Measurements from ENCODE around the gene TDRD1. TPM values are rescaled to one million over a fixed set of nuclear protein-coding genes. Genes with fewer than 3 reads are reported as not detected.
A peak's percentile ranks its signal among the peaks of the same experiment; 100 is the strongest.
"Not testable (repeated sequence)": the region's sequence is repeated elsewhere in the genome, so short reads cannot be mapped to it uniquely, and the experiment has no call there.

Gene TDRD1
- under 1 TPM; 0.20 to 0.31 TPM for total RNA-seq

DNA sequence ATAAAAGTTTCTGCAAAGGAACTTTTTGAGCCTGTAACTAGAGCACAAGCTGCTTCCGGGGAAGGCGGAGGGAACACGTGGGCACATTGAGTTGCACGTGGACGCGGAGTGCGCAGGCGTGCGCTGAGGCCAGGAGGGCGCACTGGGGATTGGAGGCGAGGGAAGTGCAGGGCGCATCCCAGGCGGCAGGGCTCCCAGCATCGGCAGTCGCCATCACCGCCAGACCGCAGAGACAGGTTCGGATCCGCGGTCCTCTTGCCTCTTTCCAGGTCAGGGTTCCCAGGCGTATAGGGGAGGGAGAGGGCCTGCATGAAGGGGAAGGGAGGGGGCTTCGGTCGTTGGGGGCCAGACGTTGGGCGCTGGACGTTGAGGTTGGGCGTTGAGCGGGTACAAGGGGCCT is at the start of gene TDRD1:
TSS of gene TDRD1 (plus strand) at position 206 of the 400 bp plus-strand sequence. CDS start 8,479 bp downstream, outside the sequence.
- H3K36me3 Mint-ChIP-seq: peaks cover 0 to 6% of the 10 kb centered on the region in 2 donors
- H3K9me3 Mint-ChIP-seq: no peaks in the 10 kb centered on the region
- DNase-seq (ENCODE audit: low spot score in 2 of 2) (no peak), ATAC-seq (no peak)
- H3K27ac Mint-ChIP-seq: no peak within 1 kb of the TSS

GRCh38 chr10:114131094-114131493 is 48.1 kb upstream of the TDRD1 start:
- Mint-ChIP-seq H3K36me3 (peaks cover 0 to 11% of the 10 kb centered on the region in 2 donors), H3K9me3 (no peaks in the 10 kb centered on the region), H3K27ac (no peak overlapping the region)

DNA sequence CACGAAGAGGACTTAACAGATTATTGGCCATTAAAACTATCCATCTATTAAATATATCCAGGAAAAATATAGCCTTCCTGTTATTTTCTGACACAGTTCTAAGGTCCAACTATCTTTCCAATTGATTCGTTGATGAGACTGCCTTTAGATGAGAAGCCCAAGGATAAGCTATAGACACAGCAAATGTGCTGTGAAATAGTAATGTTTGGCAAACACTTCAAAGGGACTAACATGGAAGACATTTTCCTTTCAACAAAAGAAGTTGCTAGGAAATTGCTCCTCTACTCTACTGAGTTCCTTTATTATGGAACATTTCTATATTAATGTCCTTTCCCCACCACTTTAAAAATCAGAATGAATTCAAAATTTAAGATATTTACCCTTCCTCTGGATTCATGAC is 43.7 kb upstream of the TDRD1 start:
- no peaks in the 10 kb centered on the region for H3K9me3 Mint-ChIP-seq
- ATAC-seq: no peak
- H3K36me3 Mint-ChIP-seq: peaks cover 0 to 12% of the 10 kb centered on the region in 2 donors
- DNase-seq (ENCODE audit: low spot score in 2 of 2): no peak
- H3K27ac Mint-ChIP-seq: no peak overlapping the region

More at GRCh38 chr10:114131094-114131493, 48.1 kb upstream of the TDRD1 start:
- ATAC-seq (no peak), DNase-seq (ENCODE audit: low spot score in 2 of 2) (no peak)

GRCh38 chr10:114138581-114138980 is 40.6 kb upstream of the TDRD1 start:
- H3K36me3 Mint-ChIP-seq: peaks cover 0 to 6% of the 10 kb centered on the region in 2 donors
- ATAC-seq: no peak
- H3K27ac Mint-ChIP-seq: no peak overlapping the region
- no peaks in the 10 kb centered on the region for H3K9me3 Mint-ChIP-seq
- DNase-seq (ENCODE audit: low spot score in 2 of 2): no peak

DNA sequence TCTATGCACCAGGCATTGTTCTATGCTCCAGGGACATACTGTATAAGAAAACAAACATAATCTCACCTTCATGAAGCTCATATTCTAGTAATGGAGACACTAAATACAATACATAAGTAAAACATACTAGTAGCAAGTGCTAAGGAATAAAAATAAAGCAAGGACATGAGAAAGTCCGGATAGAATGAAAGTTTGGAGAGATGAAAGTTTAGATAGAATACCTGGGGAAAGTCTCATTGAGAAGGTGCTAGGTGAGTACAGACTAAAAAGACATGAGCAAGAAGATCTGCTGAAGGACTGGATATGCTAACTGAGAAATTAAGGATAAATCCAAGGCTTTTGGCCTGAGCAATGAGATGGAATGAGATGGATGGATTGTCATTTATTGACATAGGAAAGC is 39.1 kb upstream of the TDRD1 start:
- H3K36me3 Mint-ChIP-seq: peaks cover 0 to 6% of the 10 kb centered on the region in 2 donors
- H3K9me3 Mint-ChIP-seq: no peaks in the 10 kb centered on the region
- H3K27ac Mint-ChIP-seq: no peak overlapping the region
- ATAC-seq (no peak), DNase-seq (ENCODE audit: low spot score in 2 of 2) (no peak)

DNA sequence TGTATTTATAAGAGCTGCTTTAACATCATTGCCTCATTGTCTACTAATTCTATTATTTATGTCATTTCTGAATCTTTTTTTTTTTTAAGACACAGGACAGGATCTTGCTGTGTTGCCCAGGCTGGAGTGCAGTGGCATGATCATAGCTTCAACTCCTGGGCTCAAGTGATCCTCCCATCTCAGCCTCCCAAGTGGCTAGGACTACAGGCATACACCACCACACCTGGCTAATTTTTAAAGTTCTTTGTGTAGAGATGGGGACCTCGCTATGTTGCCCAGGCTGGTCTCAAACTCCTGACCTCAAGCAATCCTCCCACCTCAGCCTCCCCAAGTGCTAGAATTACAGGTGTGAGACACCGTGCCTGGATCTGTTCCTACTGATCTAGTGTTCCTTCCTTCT is 38.3 kb upstream of the TDRD1 start:
- not testable (repeated sequence) for H3K36me3 Mint-ChIP-seq; ATAC-seq; DNase-seq (ENCODE audit: low spot score in 2 of 2); H3K9me3 Mint-ChIP-seq; H3K27ac Mint-ChIP-seq

- ATAC-seq (no peak), DNase-seq (ENCODE audit: low spot score in 2 of 2) (no peak)
- Mint-ChIP-seq H3K27ac (no peak overlapping the region), H3K9me3 (no peaks in the 10 kb centered on the region), H3K36me3 (peaks cover 0 to 11% of the 10 kb centered on the region in 2 donors)
Observed at GRCh38 chr10:114142018-114142417, 37.1 kb upstream of the TDRD1 start.

DNA sequence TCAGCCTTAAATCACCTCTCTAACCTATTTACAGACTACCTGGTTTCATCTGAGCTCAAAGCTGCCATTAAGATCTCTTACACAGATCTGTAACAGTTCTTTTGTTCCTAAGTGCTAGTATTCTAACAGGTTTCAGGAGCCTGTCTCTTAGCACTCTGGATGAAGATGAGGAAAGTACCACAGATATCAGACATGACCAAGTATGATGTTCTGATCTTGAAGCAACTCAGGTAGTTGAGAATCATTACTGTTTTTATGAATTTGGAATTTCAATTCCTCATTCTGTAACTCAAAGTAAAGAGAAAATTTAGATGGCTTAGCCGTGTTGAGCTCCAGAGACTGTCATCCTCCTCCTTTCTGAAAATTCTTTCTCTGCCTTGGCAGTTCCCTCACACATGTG is 36.0 kb upstream of the TDRD1 start:
- no peaks in the 10 kb centered on the region for H3K9me3 Mint-ChIP-seq
- no peak for ATAC-seq
- peaks cover 8 to 21% of the 10 kb centered on the region in 2 donors for H3K36me3 Mint-ChIP-seq
- no peak overlapping the region for H3K27ac Mint-ChIP-seq
- no peak for DNase-seq (ENCODE audit: low spot score in 2 of 2)

- not testable (repeated sequence) for H3K27ac Mint-ChIP-seq; H3K9me3 Mint-ChIP-seq; ATAC-seq; DNase-seq (ENCODE audit: low spot score in 2 of 2)
- H3K36me3 Mint-ChIP-seq: peaks cover 10 to 15% of the 10 kb centered on the region in 2 donors
Observed at GRCh38 chr10:114149476-114149875, 29.7 kb upstream of the TDRD1 start.

DNA sequence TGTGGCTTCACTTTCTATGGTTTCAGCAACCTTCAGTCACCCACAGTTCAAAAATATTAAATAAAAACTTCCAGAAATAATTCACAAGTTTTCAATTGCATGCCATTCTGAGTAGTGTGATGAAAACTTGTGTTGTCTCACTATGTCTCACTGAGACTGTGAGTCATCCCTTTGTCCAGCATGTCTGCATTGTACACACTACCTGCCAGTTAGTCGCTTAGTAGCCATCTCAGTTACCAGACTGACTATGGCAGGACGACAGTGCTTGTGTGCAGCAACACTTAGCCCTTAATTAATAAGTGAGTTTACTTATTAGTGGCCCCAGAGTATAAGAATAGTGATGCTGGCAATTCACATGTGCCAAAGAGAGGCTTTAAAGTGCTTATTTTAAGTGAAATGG is 27.7 kb upstream of the TDRD1 start:
- H3K27ac Mint-ChIP-seq: no peak overlapping the region
- H3K36me3 Mint-ChIP-seq: peaks cover 10 to 14% of the 10 kb centered on the region in 2 donors
- DNase-seq (ENCODE audit: low spot score in 2 of 2): no peak
- ATAC-seq: peak; percentile 78 to 95
- H3K9me3 Mint-ChIP-seq: no peaks in the 10 kb centered on the region

DNA sequence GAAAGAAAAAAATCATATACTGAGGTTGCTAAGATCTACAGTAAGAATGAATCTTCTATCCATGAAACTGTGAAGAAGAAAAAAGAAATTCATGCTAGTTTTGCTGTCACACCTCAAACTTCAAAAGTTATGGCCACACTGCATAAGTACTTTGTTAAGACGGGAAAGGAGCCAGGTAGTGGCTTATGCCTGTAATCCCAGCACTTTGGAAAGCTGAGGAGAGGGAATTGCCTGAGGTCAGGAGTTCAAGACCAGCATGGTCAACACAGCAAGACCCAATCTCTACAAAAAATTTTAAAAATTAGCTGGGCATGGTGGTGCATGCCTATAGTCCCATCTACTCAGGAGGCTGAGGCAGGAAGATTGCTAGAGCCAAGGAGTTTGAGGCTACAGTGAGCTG is 27.3 kb upstream of the TDRD1 start:
- peaks cover 10 to 14% of the 10 kb centered on the region in 2 donors for H3K36me3 Mint-ChIP-seq
- no peaks in the 10 kb centered on the region for H3K9me3 Mint-ChIP-seq
- H3K27ac Mint-ChIP-seq: no peak overlapping the region
- no peak for ATAC-seq
- DNase-seq (ENCODE audit: low spot score in 2 of 2): no peak

- Mint-ChIP-seq H3K36me3 (peaks cover 3 to 10% of the 10 kb centered on the region in 2 donors), H3K9me3 (no peaks in the 10 kb centered on the region), H3K27ac (no peak overlapping the region)
- DNase-seq (ENCODE audit: low spot score in 2 of 2) (no peak), ATAC-seq (no peak)
Observed at GRCh38 chr10:114157912-114158311, 21.2 kb upstream of the TDRD1 start.

DNA sequence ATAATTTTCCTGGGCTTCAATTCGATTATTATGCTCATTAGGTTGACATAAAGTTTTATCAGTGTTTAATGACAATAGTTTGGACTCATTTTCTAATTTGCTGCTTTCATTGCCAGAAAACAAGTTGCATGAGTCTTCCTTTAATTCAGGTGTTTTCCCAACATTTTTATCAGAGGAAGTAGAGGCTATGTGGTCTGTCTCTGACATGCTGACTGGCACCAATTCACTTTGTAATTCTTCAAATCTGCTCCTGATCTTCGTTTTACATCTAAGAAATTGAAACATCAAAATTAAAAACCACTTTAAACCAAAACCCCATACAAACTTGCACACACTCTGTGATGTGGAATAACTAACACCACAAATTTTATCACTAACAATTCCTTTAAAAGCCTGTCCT is 16.1 kb upstream of the TDRD1 start:
- H3K36me3 Mint-ChIP-seq: peaks cover 8 to 18% of the 10 kb centered on the region in 2 donors
- ATAC-seq: no peak
- peak overlapping the region in 1 of 2 donors; percentile 3 for H3K27ac Mint-ChIP-seq
- DNase-seq (ENCODE audit: low spot score in 2 of 2): no peak
- peaks cover 0 to 5% of the 10 kb centered on the region in 2 donors for H3K9me3 Mint-ChIP-seq

- H3K9me3 Mint-ChIP-seq: peaks cover 0 to 5% of the 10 kb centered on the region in 2 donors
- ATAC-seq (no peak), DNase-seq (ENCODE audit: low spot score in 2 of 2) (no peak)
- peaks cover 15 to 34% of the 10 kb centered on the region in 2 donors for H3K36me3 Mint-ChIP-seq
- peak overlapping the region in 1 of 2 donors; percentile 26 for H3K27ac Mint-ChIP-seq
Observed at GRCh38 chr10:114166043-114166442, 13.1 kb upstream of the TDRD1 start.

- ATAC-seq (no peak), DNase-seq (ENCODE audit: low spot score in 2 of 2) (no peak)
- Mint-ChIP-seq H3K36me3 (peaks cover 15 to 34% of the 10 kb centered on the region in 2 donors), H3K27ac (peak overlapping the region in 1 of 2 donors; percentile 26), H3K9me3 (peaks cover 0 to 5% of the 10 kb centered on the region in 2 donors)
Observed at GRCh38 chr10:114166494-114166893, 12.7 kb upstream of the TDRD1 start.

GRCh38 chr10:114167985-114168384 is 11.2 kb upstream of the TDRD1 start:
- Mint-ChIP-seq H3K27ac (no peak overlapping the region), H3K9me3 (peaks cover 0 to 5% of the 10 kb centered on the region in 2 donors), H3K36me3 (peaks cover 12 to 30% of the 10 kb centered on the region in 2 donors)
- DNase-seq (ENCODE audit: low spot score in 2 of 2) (no peak), ATAC-seq (peak; percentile 41 to 55)

DNA sequence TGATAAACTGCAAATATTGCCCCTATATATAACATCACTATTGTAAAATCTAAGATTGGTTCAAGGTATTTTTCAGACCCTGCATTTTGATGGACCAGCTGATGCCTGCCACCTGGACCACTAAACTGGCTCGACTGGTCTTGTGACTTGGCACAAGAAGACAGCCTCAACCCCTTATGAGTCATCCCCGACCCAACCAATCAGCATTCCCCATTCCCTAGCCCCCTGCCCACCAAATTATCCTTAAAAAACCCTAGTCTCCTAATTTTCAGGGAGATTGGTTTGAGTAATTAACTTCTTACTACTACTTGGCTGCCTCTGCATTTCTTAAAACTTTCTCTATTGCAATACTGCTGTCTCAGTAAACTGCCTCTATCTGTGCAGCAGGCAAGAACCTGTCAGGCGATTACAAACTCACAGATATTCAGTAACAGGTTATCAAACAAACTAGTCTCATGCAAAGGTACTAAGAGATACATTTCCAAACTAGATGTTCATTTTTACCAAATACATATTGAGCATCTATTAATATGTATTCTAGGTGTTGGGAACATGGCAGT is 10.6 kb upstream of the TDRD1 start:
- H3K9me3 Mint-ChIP-seq: peaks cover 0 to 5% of the 10 kb centered on the region in 2 donors
- ATAC-seq (no peak), DNase-seq (ENCODE audit: low spot score in 2 of 2) (no peak)
- no peak overlapping the region for H3K27ac Mint-ChIP-seq
- peaks cover 12 to 25% of the 10 kb centered on the region in 2 donors for H3K36me3 Mint-ChIP-seq

- no peak for DNase-seq (ENCODE audit: low spot score in 2 of 2)
Observed at GRCh38 chr10:114172216-114172615, 6.9 kb upstream of the TDRD1 start.

More at GRCh38 chr10:114172216-114172615, 6.9 kb upstream of the TDRD1 start:
- H3K36me3 Mint-ChIP-seq: peaks cover 23 to 26% of the 10 kb centered on the region in 2 donors
- ATAC-seq: no peak
- peaks cover 0 to 3% of the 10 kb centered on the region in 2 donors for H3K9me3 Mint-ChIP-seq
- peak overlapping the region in 1 of 2 donors; percentile 94 for H3K27ac Mint-ChIP-seq
